Esophagus squamous epithelium (tissue), 5 donors: ENCODE data around the gene PON1. TPM values are rescaled to one million over a fixed set of nuclear protein-coding genes. Genes with fewer than 3 reads are reported as not detected.

Source experiments
- DNase-seq: peaks from one replicate; lab custom pipeline; 2025; lab: John Stamatoyannopoulos, UW
- H3K27ac ChIP-seq, 4 donors: fragments of 200-600 bp; sonication (generic); one replicate each; pipeline ENCODE4 v1.5.1; 2016 to 2019; ENCODE audit warnings: mild to moderate bottlenecking in 1 of 4
- H3K27me3 ChIP-seq, 4 donors: fragments of 200-600 bp; sonication (generic); 1 replicate in 3 of 4; 2 replicates in 1 of 4; pipeline versions ENCODE4 v1.5.1 to v1.6.0; 2017 to 2021; ENCODE audit warnings: antibody characterized with exemption in 1 of 4
- H3K36me3 ChIP-seq, 3 donors: fragments of 200-600 bp; sonication (generic); one replicate each; pipeline ENCODE4 v1.5.1; 2016 to 2019
- H3K4me1 ChIP-seq, 3 donors: fragments of 200-600 bp; sonication (generic); one replicate each; pipeline ENCODE4 v1.5.1; 2017 to 2019
- H3K4me3 ChIP-seq, 4 donors: fragments of 200-600 bp; sonication (generic); 1 replicate in 3 of 4; 2 replicates in 1 of 4; pipeline ENCODE4 v1.5.1; 2016 to 2019; ENCODE audit warnings: mild to moderate bottlenecking in 2 of 4, moderate library complexity in 1 of 4
- H3K9me3 ChIP-seq, 3 donors: fragments of 200-600 bp; sonication (generic); one replicate each; pipeline ENCODE4 v1.5.1; 2016 to 2019
- CTCF ChIP-seq, 6 experiments: fragments of 450-650 bp in 4 of 6; fragments of 200-600 bp in 2 of 6; sonication (generic) in 2 of 6; IDR thresholded peaks; one replicate each; pipeline ENCODE4 v1.5.1; 2016 to 2019; ENCODE audit warnings: antibody characterized with exemption in 6 of 6, mild to moderate bottlenecking in 4 of 6, moderate library complexity in 4 of 6
- POLR2A ChIP-seq, 4 donors: fragments of 450-650 bp; IDR thresholded peaks; one replicate each; pipeline ENCODE4 v1.6.1; 2017; ENCODE audit warnings: antibody characterized with exemption in 4 of 4, mild to moderate bottlenecking in 4 of 4, moderate library complexity in 3 of 4
- WGBS, 2 donors: methylation state at CpG; one replicate each; pipeline ENCODE4 v1.1.5; 2018; 5-methylcytosine and 5-hydroxymethylcytosine counted together
- intact Hi-C: fragments of 100-400 bp; cut with DNase I; formaldehyde crosslinking; loops from one replicate; pipeline ENCODE4 v1.15.0; 2022
- total RNA-seq, 4 donors: library from RNA; depleted of rRNA; stranded (reverse); fragments of >200 nt; gene quantifications; one replicate each; pipeline ENCODE4 v1.1.0, GENCODE V29; 2016
- donor health status: DM: yes; HTN: yes; CAD: no.

Gene PON1
- total RNA-seq, 4 donors from 2014 or later = not detected

DNA sequence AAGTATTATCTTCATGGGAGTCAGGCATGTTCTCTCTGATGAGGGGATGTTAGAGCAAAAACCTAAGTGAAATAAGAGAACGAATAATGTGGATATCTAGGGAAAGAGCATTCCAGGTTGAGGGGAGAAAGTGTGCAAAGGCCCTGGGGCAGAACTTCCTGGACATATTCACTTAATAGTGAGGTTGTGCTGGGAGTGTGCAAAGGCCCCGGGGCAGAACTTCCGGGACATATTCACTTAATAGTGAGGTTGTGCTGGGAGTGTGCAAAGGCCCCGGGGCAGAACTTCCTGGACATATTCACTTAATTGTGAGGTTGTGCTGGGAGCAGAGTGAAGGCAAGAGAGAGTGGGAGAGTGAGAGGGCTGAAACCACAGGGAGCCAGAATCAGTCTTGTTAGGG lies 11.8 kb downstream of the PON1 start:
- WGBS, 2 donors = 70 to 76% methylated on average over 4 of the region's 4 CpGs
- intact Hi-C loops = no loop called here

DNA sequence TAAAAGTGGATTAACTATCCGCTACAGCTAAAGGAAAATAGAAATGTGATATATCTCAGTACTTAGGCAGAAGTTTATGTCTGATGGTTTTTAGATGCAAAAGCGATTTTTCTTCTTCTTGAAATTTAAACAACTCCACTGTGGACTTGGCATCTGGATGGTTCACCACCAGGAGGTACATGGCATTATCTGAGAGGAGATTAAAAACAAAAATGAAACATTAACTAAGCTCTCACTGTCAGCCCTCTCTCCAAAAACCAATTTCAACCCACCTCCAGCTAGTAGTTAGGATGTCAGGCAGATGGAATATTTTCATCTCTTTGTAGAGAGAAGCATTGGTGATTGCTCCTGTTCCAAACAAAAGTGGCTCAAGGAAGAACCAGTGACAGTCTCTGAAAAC lies 12.9 kb downstream of the PON1 start:
- H3K4me3 ChIP-seq = no peak overlapping the region
- WGBS, 2 donors = 69 to 79% methylated on average over 2 of the region's 2 CpGs

More for the DNA sequence above, 11.8 kb downstream of the PON1 start:
- Histone ChIP-seq H3K4me1 (no peaks in the 10 kb centered on the region), H3K4me3 (no peak overlapping the region), H3K27ac (no peak overlapping the region), H3K36me3 (no peaks in the 10 kb centered on the region), H3K9me3 (no peaks in the 10 kb centered on the region), H3K27me3 (peaks cover 0 to 6% (median 0%) of the 10 kb centered on the region in 4 donors)
- TF ChIP-seq CTCF (IDR thresholded peaks at IDR 0.05) (no peak), POLR2A (IDR thresholded peaks at IDR 0.05) (no peak)
- DNase-seq = no peak

GRCh38 chr7:95309951-95310350 lies 14.4 kb downstream of the PON1 start:
- H3K36me3 ChIP-seq = no peaks in the 10 kb centered on the region
- no peak for TF ChIP-seq POLR2A (IDR thresholded peaks at IDR 0.05)
- TF ChIP-seq CTCF (IDR thresholded peaks at IDR 0.05) = no peak
- H3K27ac ChIP-seq = no peak overlapping the region
- H3K4me3 ChIP-seq = no peak overlapping the region
- 85 to 96% methylated on average over 2 of the region's 2 CpGs for WGBS, 2 donors
- no peak for DNase-seq
- no peaks in the 10 kb centered on the region for H3K4me1 ChIP-seq
- intact Hi-C loops = no loop called here
- H3K27me3 ChIP-seq = peaks cover 0 to 3% (median 0%) of the 10 kb centered on the region in 4 donors
- H3K9me3 ChIP-seq = no peaks in the 10 kb centered on the region

More for the DNA sequence above, 12.9 kb downstream of the PON1 start:
- no peak for DNase-seq
- Histone ChIP-seq H3K36me3 (no peaks in the 10 kb centered on the region), H3K4me1 (no peaks in the 10 kb centered on the region), H3K27ac (no peak overlapping the region), H3K27me3 (peaks cover 0 to 6% (median 0%) of the 10 kb centered on the region in 4 donors), H3K9me3 (no peaks in the 10 kb centered on the region)
- no peak for TF ChIP-seq POLR2A (IDR thresholded peaks at IDR 0.05)
- no peak for TF ChIP-seq CTCF (IDR thresholded peaks at IDR 0.05)
- intact Hi-C loops = no loop called here

- intact Hi-C loops = no loop called here
Observed at GRCh38 chr7:95304990-95305389, 19.3 kb downstream of the PON1 start.

More at GRCh38 chr7:95304990-95305389, 19.3 kb downstream of the PON1 start:
- H3K36me3 ChIP-seq = no peaks in the 10 kb centered on the region
- H3K27me3 ChIP-seq = peaks cover 0 to 3% (median 0%) of the 10 kb centered on the region in 4 donors
- no peak overlapping the region for H3K27ac ChIP-seq
- WGBS, 2 donors = 49 to 59% methylated on average over 5 to 7 of the region's 7 CpGs
- no peak for TF ChIP-seq POLR2A (IDR thresholded peaks at IDR 0.05)
- TF ChIP-seq CTCF (IDR thresholded peaks at IDR 0.05) = no peak
- H3K4me3 ChIP-seq = no peak overlapping the region
- DNase-seq = no peak
- H3K4me1 ChIP-seq = no peaks in the 10 kb centered on the region
- H3K9me3 ChIP-seq = no peaks in the 10 kb centered on the region
